GM18505 (cell line): ENCODE data around the gene CTU2.
A peak's percentile ranks its signal among the peaks of the same experiment; 100 is the strongest.

ENCODE experiments used
- ATAC-seq: cut with Tn5 transposase; IDR thresholded peaks from one replicate; pipeline ENCODE4 v1.9.1; 2021; ENCODE audit not compliant: unreplicated experiment
- POLR2A ChIP-seq: IDR thresholded peaks from 4 replicates; pipeline ENCODE4 v1.6.1; 2011; ENCODE audit warnings: borderline replicate concordance; ENCODE audit not compliant: insufficient read depth, insufficient read length; ENCODE audit errors: extremely low read depth

The CTU2 gene

GRCh38 chr16:88727871-88728270 is 21.6 kb downstream of the CTU2 start:
- no peak for TF ChIP-seq POLR2A

GRCh38 chr16:88730632-88731607 is 24.6 kb downstream of the CTU2 start:
- ATAC-seq: no peak
- no peak for TF ChIP-seq POLR2A

More at GRCh38 chr16:88727871-88728270, 21.6 kb downstream of the CTU2 start:
- ATAC-seq: no peak

GRCh38 chr16:88731699-88732098 is 25.4 kb downstream of the CTU2 start:
- TF ChIP-seq POLR2A: no peak
- ATAC-seq: no peak

- TF ChIP-seq POLR2A: no peak
- ATAC-seq: no peak
These were observed 26.1 kb downstream of the CTU2 start for GRCh38 chr16:88732172-88732960.

- no peak for ATAC-seq
These were observed 26.6 kb downstream of the CTU2 start for GRCh38 chr16:88732961-88733294.

GRCh38 chr16:88733630-88734360 is 27.5 kb downstream of the CTU2 start:
- no peak for ATAC-seq
- no peak for TF ChIP-seq POLR2A

More at GRCh38 chr16:88732961-88733294, 26.6 kb downstream of the CTU2 start:
- TF ChIP-seq POLR2A: no peak

GRCh38 chr16:88734361-88734728 is 28.0 kb downstream of the CTU2 start:
- ATAC-seq: no peak

GRCh38 chr16:88735121-88735520 is 28.8 kb downstream of the CTU2 start:
- no peak for ATAC-seq
- TF ChIP-seq POLR2A: no peak

More at GRCh38 chr16:88734361-88734728, 28.0 kb downstream of the CTU2 start:
- no peak for TF ChIP-seq POLR2A

- no peak for TF ChIP-seq POLR2A
- ATAC-seq: no peak
These were observed 29.3 kb downstream of the CTU2 start for GRCh38 chr16:88735616-88736015.

- TF ChIP-seq POLR2A: no peak
These were observed 29.8 kb downstream of the CTU2 start for GRCh38 chr16:88736088-88736487.

GRCh38 chr16:88736496-88736895 is 30.2 kb downstream of the CTU2 start:
- no peak for ATAC-seq
- no peak for TF ChIP-seq POLR2A

More at GRCh38 chr16:88736088-88736487, 29.8 kb downstream of the CTU2 start:
- no peak for ATAC-seq

GRCh38 chr16:88737298-88738150 is 31.2 kb downstream of the CTU2 start:
- no peak for TF ChIP-seq POLR2A
- peak; percentile 46 for ATAC-seq
